Testis (tissue), 2 donors: ENCODE results near the gene TMEM263.

ENCODE experiments used
- POLR2A ChIP-seq: fragments of 450-650 bp; IDR thresholded peaks from one replicate; pipeline ENCODE4 v1.6.1; 2017; ENCODE audit warnings: antibody characterized with exemption, mild to moderate bottlenecking, moderate library complexity
- TF ChIP-seq, protein P1 (sequence below), 3 experiments: fragments of 450-650 bp in 2 of 3; fragments of 200-600 bp in 1 of 3; sonication (generic) in 1 of 3; IDR thresholded peaks; one replicate each; pipeline ENCODE4 v1.5.1; 2016 to 2019; ENCODE audit warnings: antibody characterized with exemption in 3 of 3, mild to moderate bottlenecking in 2 of 3, moderate library complexity in 1 of 3

DNA sequence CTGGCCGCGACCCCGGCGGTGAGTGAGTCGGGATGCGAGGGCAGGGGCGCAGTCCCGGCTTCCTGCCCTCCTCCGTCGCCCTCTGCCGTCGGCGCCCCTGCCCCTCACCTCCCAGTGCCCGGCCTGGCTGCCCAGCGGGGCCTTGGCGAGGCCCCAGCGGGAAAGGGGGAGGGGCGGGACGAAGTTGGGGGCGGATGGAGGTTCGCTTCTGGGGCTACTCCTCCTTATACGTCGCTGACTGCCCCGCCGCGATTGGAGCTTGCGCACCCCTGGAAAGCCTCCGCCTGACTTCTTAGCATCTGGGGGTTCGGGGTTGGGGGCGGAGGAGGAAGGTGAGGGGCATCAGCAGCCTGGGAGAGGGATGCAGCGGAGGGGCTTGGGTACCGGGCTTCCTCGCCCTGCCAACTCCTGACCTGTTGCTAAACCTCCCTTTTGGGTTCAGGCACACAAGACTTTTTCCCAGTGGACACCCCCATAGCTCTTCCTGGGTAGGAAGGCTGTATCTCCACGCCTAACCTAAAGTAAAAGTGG, 406 bp downstream of the TMEM263 start:
- no peak for TF ChIP-seq POLR2A
- TF ChIP-seq, protein P1, sequence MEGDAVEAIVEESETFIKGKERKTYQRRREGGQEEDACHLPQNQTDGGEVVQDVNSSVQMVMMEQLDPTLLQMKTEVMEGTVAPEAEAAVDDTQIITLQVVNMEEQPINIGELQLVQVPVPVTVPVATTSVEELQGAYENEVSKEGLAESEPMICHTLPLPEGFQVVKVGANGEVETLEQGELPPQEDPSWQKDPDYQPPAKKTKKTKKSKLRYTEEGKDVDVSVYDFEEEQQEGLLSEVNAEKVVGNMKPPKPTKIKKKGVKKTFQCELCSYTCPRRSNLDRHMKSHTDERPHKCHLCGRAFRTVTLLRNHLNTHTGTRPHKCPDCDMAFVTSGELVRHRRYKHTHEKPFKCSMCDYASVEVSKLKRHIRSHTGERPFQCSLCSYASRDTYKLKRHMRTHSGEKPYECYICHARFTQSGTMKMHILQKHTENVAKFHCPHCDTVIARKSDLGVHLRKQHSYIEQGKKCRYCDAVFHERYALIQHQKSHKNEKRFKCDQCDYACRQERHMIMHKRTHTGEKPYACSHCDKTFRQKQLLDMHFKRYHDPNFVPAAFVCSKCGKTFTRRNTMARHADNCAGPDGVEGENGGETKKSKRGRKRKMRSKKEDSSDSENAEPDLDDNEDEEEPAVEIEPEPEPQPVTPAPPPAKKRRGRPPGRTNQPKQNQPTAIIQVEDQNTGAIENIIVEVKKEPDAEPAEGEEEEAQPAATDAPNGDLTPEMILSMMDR (IDR thresholded peaks at IDR 0.05), result no peak
